Sigmoid colon (tissue), 7 donors: ENCODE data around the gene SLC25A13. TPM values are rescaled to one million over a fixed set of nuclear protein-coding genes. Genes with fewer than 3 reads are reported as not detected.

ENCODE experiments used
- DNase-seq: peaks from one replicate; pipeline ENCODE4 v3.0.0-alpha.2; 2019
- H3K27ac ChIP-seq, 4 donors: fragments of 200-600 bp; sonication (generic); one replicate each; pipeline ENCODE4 v1.5.1; 2016 to 2019; ENCODE audit warnings: mild to moderate bottlenecking in 1 of 4
- H3K27me3 ChIP-seq, 3 donors: fragments of 200-600 bp; sonication (generic); one replicate each; pipeline ENCODE4 v1.5.1; 2019; ENCODE audit warnings: mild to moderate bottlenecking in 1 of 3
- H3K36me3 ChIP-seq, 4 donors: fragments of 200-600 bp; sonication (generic); one replicate each; pipeline ENCODE4 v1.5.1; 2016 to 2019
- H3K4me1 ChIP-seq, 4 donors: fragments of 200-600 bp; sonication (generic); one replicate each; pipeline ENCODE4 v1.5.1; 2017 to 2019
- H3K4me3 ChIP-seq, 4 donors: fragments of 200-600 bp; sonication (generic); one replicate each; pipeline ENCODE4 v1.5.1; 2017 to 2019; ENCODE audit warnings: mild to moderate bottlenecking in 2 of 4, moderate library complexity in 1 of 4
- H3K9me3 ChIP-seq, 4 donors: fragments of 200-600 bp in 3 of 4; sonication (generic) in 3 of 4; one replicate each; pipeline versions ENCODE4 v1.5.1 to v1.6.1; 2013 to 2019
- CTCF ChIP-seq, 4 experiments: fragments of 450-650 bp in 3 of 4; fragments of 200-600 bp in 1 of 4; IDR thresholded peaks; one replicate each; pipeline ENCODE4 v1.5.1; 2016 to 2019; ENCODE audit warnings: antibody characterized with exemption in 4 of 4, mild to moderate bottlenecking in 3 of 4, moderate library complexity in 2 of 4
- EP300 ChIP-seq, 4 donors: sonication (generic); formaldehyde crosslinking; IDR thresholded peaks; one replicate each; pipeline ENCODE4 v1.6.1; 2017; ENCODE audit warnings: antibody characterized with exemption in 4 of 4
- POLR2A ChIP-seq, 2 donors: fragments of 450-650 bp; IDR thresholded peaks; one replicate each; pipeline ENCODE4 v1.6.1; 2016; ENCODE audit warnings: antibody characterized with exemption in 2 of 2, mild to moderate bottlenecking in 2 of 2, moderate library complexity in 2 of 2
- POLR2AphosphoS5 ChIP-seq, 4 donors: sonication (generic); formaldehyde crosslinking; IDR thresholded peaks; one replicate each; pipeline ENCODE4 v1.6.1; 2017; ENCODE audit warnings: antibody characterized with exemption in 4 of 4
- WGBS, 2 donors: extraction: QIAGEN DNeasy Blood & Tissue Kit; methylation state at CpG; one replicate each; pipeline ENCODE4 v1.1.7; 2013; 5-methylcytosine and 5-hydroxymethylcytosine counted together
- intact Hi-C: fragments of 100-400 bp; cut with DNase I; formaldehyde crosslinking; loops from one replicate; pipeline ENCODE4 v1.15.1; 2023
- polyA plus RNA-seq, 3 donors: library from polyadenylated mRNA; stranded (reverse); fragments of 200-250 nt; gene quantifications; one replicate each; pipeline ENCODE4 v1.2.3, GENCODE V29; 2013
- total RNA-seq, 4 donors: library from RNA; depleted of rRNA; stranded (reverse); fragments of >200 nt; gene quantifications; one replicate each; pipeline ENCODE4 v1.1.0, GENCODE V29; 2016
- donor health status: healthy with polysubstance abuse.
- donor health status: Bipolar disorder and iron deficiency.
- donor health status: healthy.

SLC25A13 gene
- total and polyA plus RNA-seq, 7 donors: 10.7 to 33.0 (median 20.8) TPM

GRCh38 chr7:96135241-96135640 lies 186.7 kb downstream of the SLC25A13 start:
- TF ChIP-seq CTCF (IDR thresholded peaks at IDR 0.05): no peak
- 97 to 99% methylated on average over 2 of the region's 2 CpGs for WGBS, 2 donors
- peaks cover 0 to 43% (median 4%) of the 10 kb centered on the region in 4 donors for H3K36me3 ChIP-seq

GRCh38 chr7:96131525-96131924 lies 190.4 kb downstream of the SLC25A13 start:
- no peak overlapping the region for H3K27ac ChIP-seq
- TF ChIP-seq CTCF (IDR thresholded peaks at IDR 0.05) (no peak), EP300 (IDR thresholded peaks at IDR 0.05) (no peak), POLR2A (IDR thresholded peaks at IDR 0.05) (no peak), POLR2AphosphoS5 (IDR thresholded peaks at IDR 0.05) (no peak)
- 96 to 97% methylated on average over 3 of the region's 3 CpGs for WGBS, 2 donors
- H3K4me3 ChIP-seq: no peak overlapping the region
- H3K4me1 ChIP-seq: no peaks in the 10 kb centered on the region
- H3K36me3 ChIP-seq: peaks cover 0 to 49% (median 5%) of the 10 kb centered on the region in 4 donors
- no peaks in the 10 kb centered on the region for H3K27me3 ChIP-seq
- DNase-seq: no peak
- intact Hi-C loops: no loop called here
- H3K9me3 ChIP-seq: no peaks in the 10 kb centered on the region

More at GRCh38 chr7:96135241-96135640, 186.7 kb downstream of the SLC25A13 start:
- Histone ChIP-seq H3K27ac (no peak overlapping the region), H3K27me3 (no peaks in the 10 kb centered on the region), H3K9me3 (no peaks in the 10 kb centered on the region), H3K4me3 (no peak overlapping the region), H3K4me1 (no peaks in the 10 kb centered on the region)
- intact Hi-C loops: no loop called here
- no peak for DNase-seq

GRCh38 chr7:96127746-96128145 lies 194.2 kb downstream of the SLC25A13 start:
- Histone ChIP-seq H3K4me3 (no peak overlapping the region), H3K27me3 (no peaks in the 10 kb centered on the region), H3K9me3 (no peaks in the 10 kb centered on the region), H3K36me3 (peaks cover 0 to 28% (median 5%) of the 10 kb centered on the region in 4 donors), H3K4me1 (no peaks in the 10 kb centered on the region), H3K27ac (no peak overlapping the region)
- TF ChIP-seq EP300 (IDR thresholded peaks at IDR 0.05): no peak
- TF ChIP-seq POLR2AphosphoS5 (IDR thresholded peaks at IDR 0.05): no peak
- no peak for TF ChIP-seq POLR2A (IDR thresholded peaks at IDR 0.05)
- TF ChIP-seq CTCF (IDR thresholded peaks at IDR 0.05): no peak
- 88 to 89% methylated on average over 2 of the region's 2 CpGs for WGBS, 2 donors
- DNase-seq: no peak
- intact Hi-C loops: no loop called here

GRCh38 chr7:96126382-96126781 lies 195.5 kb downstream of the SLC25A13 start:
- no peak for TF ChIP-seq POLR2A (IDR thresholded peaks at IDR 0.05)
- no peak for TF ChIP-seq EP300 (IDR thresholded peaks at IDR 0.05)
- no peak for TF ChIP-seq CTCF (IDR thresholded peaks at IDR 0.05)
- no peak for TF ChIP-seq POLR2AphosphoS5 (IDR thresholded peaks at IDR 0.05)
- Histone ChIP-seq H3K4me1 (no peaks in the 10 kb centered on the region), H3K36me3 (peaks cover 0 to 25% (median 5%) of the 10 kb centered on the region in 4 donors), H3K27ac (no peak overlapping the region), H3K27me3 (no peaks in the 10 kb centered on the region), H3K4me3 (no peak overlapping the region), H3K9me3 (no peaks in the 10 kb centered on the region)
- no peak for DNase-seq
- intact Hi-C loops: no loop called here

- Histone ChIP-seq H3K9me3 (no peaks in the 10 kb centered on the region), H3K27ac (no peak overlapping the region), H3K4me3 (no peak overlapping the region), H3K4me1 (no peaks in the 10 kb centered on the region), H3K36me3 (peaks cover 0 to 23% (median 0%) of the 10 kb centered on the region in 4 donors), H3K27me3 (no peaks in the 10 kb centered on the region)
- intact Hi-C loops: no loop called here
- DNase-seq: no peak
- 92 to 95% methylated on average over 2 of the region's 2 CpGs for WGBS, 2 donors
- TF ChIP-seq POLR2A (IDR thresholded peaks at IDR 0.05) (no peak), EP300 (IDR thresholded peaks at IDR 0.05) (no peak), POLR2AphosphoS5 (IDR thresholded peaks at IDR 0.05) (no peak), CTCF (IDR thresholded peaks at IDR 0.05) (no peak)
These were observed 199.2 kb downstream of the SLC25A13 start for GRCh38 chr7:96122746-96123145.
